ENCODE data around the gene CALY. TPM values are rescaled to one million over a fixed set of nuclear protein-coding genes. Genes with fewer than 3 reads are reported as not detected.

Gene CALY
- total RNA-seq, 4 donors from 2014 or later = 1.6 to 3.6 (median 2.3) TPM

GRCh38 chr10:133309100-133309719, 27.5 kb downstream of the CALY start:
- intact Hi-C loops (cut with DNase I) = no loop called here
- peaks cover 15 to 54% (median 49%) of the 10 kb centered on the region in 4 donors for H3K4me1 ChIP-seq
- H3K4me3 ChIP-seq = peak overlapping the region; percentile 90 to 100 (median 96)
- peaks cover 10 to 50% (median 35%) of the 10 kb centered on the region in 4 donors for H3K36me3 ChIP-seq
- TF ChIP-seq CTCF (IDR thresholded peaks at IDR 0.05) (peak in 1 of 3 experiments; percentile 3), POLR2A (IDR thresholded peaks at IDR 0.05; ENCODE audit: low read depth) (no peak)
- H3K27ac ChIP-seq (replicated peaks in 1 of 4) = peak overlapping the region; percentile 94 to 98 (median 96)
- DNase-seq (ENCODE audit: extremely low spot score) = peak; percentile 98
- H3K9me3 ChIP-seq = no peaks in the 10 kb centered on the region
- H3K27me3 ChIP-seq = no peaks in the 10 kb centered on the region
- WGBS = 19% methylated on average over 34 of the region's 46 CpGs

GRCh38 chr10:133308421-133309099, 28.1 kb downstream of the CALY start, which contains the start of the genes TUBGCP2 and ZNF511:
Gene TUBGCP2, minus strand, starts transcription at chr10:133308872. Its CDS starts 5,931 bp downstream, at chr10:133302941.
Gene ZNF511, plus strand, starts transcription at chr10:133308914. Its CDS starts 30 bp downstream, at chr10:133308944.
- TF ChIP-seq POLR2AphosphoS5 (IDR thresholded peaks at IDR 0.05) (peak; percentile 83 to 91), EP300 (IDR thresholded peaks at IDR 0.05) (no peak), CTCF (IDR thresholded peaks at IDR 0.05) (peak in 1 of 3 experiments; percentile 40), POLR2A (IDR thresholded peaks at IDR 0.05; ENCODE audit: low read depth) (peak; percentile 51)
- Histone ChIP-seq H3K36me3 (peaks cover 10 to 53% (median 37%) of the 10 kb centered on the region in 4 donors), H3K4me3 (peak within 1 kb of the TSS; percentile 90 to 100 (median 96)), H3K4me1 (peaks cover 15 to 51% (median 49%) of the 10 kb centered on the region in 4 donors), H3K27me3 (no peaks in the 10 kb centered on the region), H3K9me3 (no peaks in the 10 kb centered on the region), H3K27ac (replicated peaks in 1 of 4) (peak within 1 kb of the TSS; percentile 94 to 98 (median 96))
- WGBS = 0% methylated on average over 22 of the region's 89 CpGs
- peak; percentile 94 for DNase-seq (ENCODE audit: extremely low spot score)
- intact Hi-C loops (cut with DNase I) = no loop called here

- DNase-seq (ENCODE audit: extremely low spot score) = no peak
- 6% methylated on average over 25 of the region's 25 CpGs for WGBS
- peak overlapping the region; percentile 90 to 100 (median 96) for H3K4me3 ChIP-seq
- H3K9me3 ChIP-seq = no peaks in the 10 kb centered on the region
- peak overlapping the region; percentile 94 to 98 (median 96) for H3K27ac ChIP-seq (replicated peaks in 1 of 4)
- peaks cover 10 to 54% (median 39%) of the 10 kb centered on the region in 4 donors for H3K36me3 ChIP-seq
- no peaks in the 10 kb centered on the region for H3K27me3 ChIP-seq
- intact Hi-C loops (cut with DNase I) = no loop called here
- peak; percentile 43 to 55 (median 45) for TF ChIP-seq CTCF (IDR thresholded peaks at IDR 0.05)
- TF ChIP-seq EP300 (IDR thresholded peaks at IDR 0.05) = no peak
- H3K4me1 ChIP-seq = peaks cover 15 to 56% (median 54%) of the 10 kb centered on the region in 4 donors
Measured at GRCh38 chr10:133307776-133308420, 28.8 kb downstream of the CALY start.

GRCh38 chr10:133306941-133307379, 29.7 kb downstream of the CALY start:
- peaks cover 15 to 57% (median 56%) of the 10 kb centered on the region in 4 donors for H3K4me1 ChIP-seq
- H3K27me3 ChIP-seq = no peaks in the 10 kb centered on the region
- H3K9me3 ChIP-seq = no peaks in the 10 kb centered on the region
- peaks cover 14 to 54% (median 39%) of the 10 kb centered on the region in 4 donors for H3K36me3 ChIP-seq
- WGBS = 90% methylated on average over 14 of the region's 17 CpGs
- peak overlapping the region in 3 of 4 donors; percentile 90 to 100 (median 99) for H3K4me3 ChIP-seq
- TF ChIP-seq EP300 (IDR thresholded peaks at IDR 0.05) = no peak
- TF ChIP-seq POLR2AphosphoS5 (IDR thresholded peaks at IDR 0.05) = no peak
- no peak for TF ChIP-seq CTCF (IDR thresholded peaks at IDR 0.05)
- TF ChIP-seq POLR2A (IDR thresholded peaks at IDR 0.05; ENCODE audit: low read depth) = no peak
- intact Hi-C loops (cut with DNase I) = no loop called here
- no peak for DNase-seq (ENCODE audit: extremely low spot score)
- H3K27ac ChIP-seq (replicated peaks in 1 of 4) = no peak overlapping the region

Data from esophagus muscularis mucosa (tissue), 4 donors.